GM21423 (cell line): ENCODE results near the gene BRD1.

ENCODE experiments used
- ATAC-seq: cut with Tn5 transposase; IDR thresholded peaks from one replicate; pipeline ENCODE4 v1.9.1; 2021; ENCODE audit warnings: mild to moderate bottlenecking, moderate library complexity; ENCODE audit not compliant: unreplicated experiment

Gene BRD1

GRCh38 chr22:49803737-49804375 is 23.8 kb downstream of the BRD1 start:
- no peak for ATAC-seq

GRCh38 chr22:49803134-49803533 is 24.5 kb downstream of the BRD1 start:
- no peak for ATAC-seq

- ATAC-seq: no peak
Observed at GRCh38 chr22:49801391-49802060, 26.1 kb downstream of the BRD1 start.

- ATAC-seq: no peak
Observed at GRCh38 chr22:49800408-49801238, 27.1 kb downstream of the BRD1 start.

GRCh38 chr22:49799431-49800075 is 28.1 kb downstream of the BRD1 start:
- ATAC-seq: no peak

GRCh38 chr22:49798486-49799151 is 29.1 kb downstream of the BRD1 start:
- no peak for ATAC-seq

- no peak for ATAC-seq
Observed at GRCh38 chr22:49797706-49798105, 30.0 kb downstream of the BRD1 start.

- no peak for ATAC-seq
Observed at GRCh38 chr22:49796596-49797270, 30.9 kb downstream of the BRD1 start.

- ATAC-seq: no peak
Observed at GRCh38 chr22:49795521-49795920, 32.2 kb downstream of the BRD1 start.

- ATAC-seq: no peak
Observed at GRCh38 chr22:49793871-49794270, 33.8 kb downstream of the BRD1 start.

- ATAC-seq: no peak
Observed at GRCh38 chr22:49793296-49793695, 34.4 kb downstream of the BRD1 start.

GRCh38 chr22:49792107-49792506 is 35.6 kb downstream of the BRD1 start:
- no peak for ATAC-seq

GRCh38 chr22:49791682-49792081 is 36.0 kb downstream of the BRD1 start:
- ATAC-seq: no peak

GRCh38 chr22:49790912-49791311 is 36.8 kb downstream of the BRD1 start:
- no peak for ATAC-seq

GRCh38 chr22:49789289-49790141 is 38.2 kb downstream of the BRD1 start:
- ATAC-seq: no peak

GRCh38 chr22:49788504-49788903 is 39.2 kb downstream of the BRD1 start:
- no peak for ATAC-seq

GRCh38 chr22:49787861-49788260 is 39.8 kb downstream of the BRD1 start:
- no peak for ATAC-seq

GRCh38 chr22:49786976-49787706 is 40.5 kb downstream of the BRD1 start:
- ATAC-seq: no peak
